NCI-H446 (cell line): ENCODE measurements around the gene CD99L2.

Experiments used
- DNase-seq, 2 experiments: peaks; one replicate each; lab custom pipeline; 2025; lab: John Stamatoyannopoulos, UW

Gene CD99L2

GRCh38 chrX:150781677-150782076 is 116.8 kb downstream of the CD99L2 start:
- no peak for DNase-seq

GRCh38 chrX:150779385-150779784 is 119.1 kb downstream of the CD99L2 start:
- DNase-seq = no peak

GRCh38 chrX:150777328-150777992 is 121.0 kb downstream of the CD99L2 start:
- no peak for DNase-seq

GRCh38 chrX:150775569-150776350 is 122.7 kb downstream of the CD99L2 start:
- no peak for DNase-seq

GRCh38 chrX:150774798-150775568 is 123.5 kb downstream of the CD99L2 start:
- no peak for DNase-seq

GRCh38 chrX:150773634-150774033 is 124.8 kb downstream of the CD99L2 start:
- DNase-seq = no peak

GRCh38 chrX:150773117-150773516 is 125.4 kb downstream of the CD99L2 start:
- DNase-seq = no peak

GRCh38 chrX:150772150-150772970 is 126.1 kb downstream of the CD99L2 start:
- peak; percentile 11 to 62 for DNase-seq

- DNase-seq = no peak
Observed at GRCh38 chrX:150771116-150771515, 127.4 kb downstream of the CD99L2 start.

GRCh38 chrX:150770623-150771022 is 127.8 kb downstream of the CD99L2 start:
- no peak for DNase-seq

GRCh38 chrX:150769408-150769807 is 129.1 kb downstream of the CD99L2 start:
- DNase-seq = no peak

- DNase-seq = no peak
Observed at GRCh38 chrX:150768580-150769190, 129.8 kb downstream of the CD99L2 start.

GRCh38 chrX:150768132-150768485 is 130.4 kb downstream of the CD99L2 start:
- no peak for DNase-seq

- DNase-seq = no peak
Observed at GRCh38 chrX:150767475-150768131, 130.9 kb downstream of the CD99L2 start.

- no peak for DNase-seq
Observed at GRCh38 chrX:150767045-150767395, 131.4 kb downstream of the CD99L2 start.

- DNase-seq = no peak
Observed at GRCh38 chrX:150766351-150767044, 132.0 kb downstream of the CD99L2 start.

- no peak for DNase-seq
Observed at GRCh38 chrX:150765782-150766350, 132.6 kb downstream of the CD99L2 start.

GRCh38 chrX:150765237-150765636 is 133.2 kb downstream of the CD99L2 start:
- no peak for DNase-seq

- no peak for DNase-seq
Observed at GRCh38 chrX:150763810-150764209, 134.7 kb downstream of the CD99L2 start.

GRCh38 chrX:150763303-150763797 is 135.1 kb downstream of the CD99L2 start:
- DNase-seq = no peak
